PC-3 (cell line): Measurements from ENCODE around the gene OPA3. TPM values are rescaled to one million over a fixed set of nuclear protein-coding genes. Genes with fewer than 3 reads are reported as not detected.
A peak's percentile ranks its signal among the peaks of the same experiment; 100 is the strongest.

Experiments
- ATAC-seq: fragments of 200-7000 bp; cut with Tn5 transposase; 2 replicates; pipeline ENCODE4 v1.9.1; 2020; ENCODE audit warnings: mild to moderate bottlenecking, moderate library complexity
- BruUV-seq: library from RNA; stranded (reverse); fragments of 400-500 nt; replicated peaks from 2 replicates; lab custom pipeline; 2021; lab: Mats Ljungman, UMichigan
- CTCF ChIA-PET: fragments of 300-600 bp; sonication (Branson Sonifier 250); formaldehyde crosslinking; loops from one replicate; lab custom pipeline; 2022; ENCODE audit warnings: antibody characterized with exemption; lab: Charles Lee
- POLR2A ChIA-PET: fragments of 300-600 bp; sonication (Branson Sonifier 250); formaldehyde crosslinking; loops from one replicate; lab custom pipeline; 2022; ENCODE audit warnings: antibody characterized with exemption; ENCODE audit not compliant: unreplicated experiment; lab: Charles Lee
- DNase-seq: peaks from one replicate; pipeline ENCODE4 v3.0.0-alpha.2; 2015
- H2AFZ ChIP-seq: fragments of 300-600 bp; sonication (generic); 2 replicates; pipeline ENCODE4 v1.6.0; 2016; ENCODE audit warnings: antibody characterized with exemption, low read length
- H3F3A ChIP-seq: fragments of 300-600 bp; sonication (generic); one replicate; pipeline ENCODE4 v1.6.0; 2017; ENCODE audit warnings: antibody characterized with exemption, low read length, control low read depth, mild to moderate bottlenecking; ENCODE audit not compliant: unreplicated experiment
- H3K27ac ChIP-seq: fragments of 300-600 bp; sonication (generic); 2 replicates; pipeline ENCODE4 v1.5.1; 2016; ENCODE audit warnings: mild to moderate bottlenecking, low read length
- H3K27me3 ChIP-seq: fragments of 300-600 bp; sonication (generic); 2 replicates; pipeline ENCODE4 v1.6.1; 2016; ENCODE audit warnings: low read length, mixed read lengths
- H3K36me3 ChIP-seq: fragments of 300-600 bp; sonication (generic); 2 replicates; pipeline ENCODE4 v1.6.1; 2016; ENCODE audit warnings: low read depth, mixed run types, low read length, mixed read lengths
- H3K4me1 ChIP-seq: fragments of 300-600 bp; sonication (generic); 2 replicates; pipeline ENCODE4 v1.5.1; 2016; ENCODE audit warnings: low read length; ENCODE audit not compliant: insufficient read depth
- H3K4me2 ChIP-seq: fragments of 300-600 bp; sonication (generic); 2 replicates; pipeline ENCODE4 v1.6.0; 2016; ENCODE audit warnings: low read length
- H3K4me3 ChIP-seq: fragments of 300-600 bp; sonication (generic); 2 replicates; pipeline ENCODE4 v1.5.1; 2016; ENCODE audit warnings: mild to moderate bottlenecking, low read length, mixed read lengths
- H3K79me2 ChIP-seq: fragments of 300-600 bp; sonication (generic); 2 replicates; pipeline ENCODE4 v1.6.1; 2017; ENCODE audit warnings: low read length, mixed read lengths
- H3K9ac ChIP-seq: fragments of 300-600 bp; sonication (generic); 2 replicates; pipeline ENCODE4 v1.6.0; 2016; ENCODE audit warnings: mild to moderate bottlenecking, low read length
- H3K9me2 ChIP-seq: fragments of 300-600 bp; sonication (generic); replicated peaks from 2 replicates; pipeline ENCODE4 v1.6.1; 2016; ENCODE audit warnings: mixed run types, low read length, mixed read lengths
- H3K9me3 ChIP-seq: fragments of 300-600 bp; sonication (generic); 2 replicates; pipeline ENCODE4 v1.6.1; 2016; ENCODE audit warnings: low read length, mixed read lengths
- H4K20me1 ChIP-seq: fragments of 300-600 bp; sonication (generic); 2 replicates; pipeline ENCODE4 v1.6.1; 2016; ENCODE audit warnings: low read length, mixed read lengths
- EZH2 ChIP-seq: fragments of 300-600 bp; sonication (generic); IDR thresholded peaks from one replicate; pipeline ENCODE4 v1.6.1; 2017; ENCODE audit warnings: antibody characterized with exemption, mild to moderate bottlenecking, low read length; ENCODE audit not compliant: unreplicated experiment
- intact Hi-C: fragments of 100-400 bp; cut with micrococcal nuclease; formaldehyde crosslinking; loops from 2 replicates; pipeline ENCODE4 v1.9.0; 2023
- total RNA-seq: library from RNA; depleted of rRNA; stranded (reverse); fragments of >200 nt; gene quantifications from 2 replicates; pipeline ENCODE4 v1.2.3, GENCODE V29; 2014
- TF ChIP-seq, protein P1 (sequence below): fragments of 300-600 bp; sonication (generic); conservative IDR thresholded peaks from 2 replicates; pipeline ENCODE4 v1.5.1; 2017; ENCODE audit warnings: antibody characterized with exemption, low read depth, mild to moderate bottlenecking, low read length

OPA3 gene
- total RNA-seq, 1 experiment from 2014 or later: 9.4 TPM

- Histone ChIP-seq H3K4me1 (peaks cover 15% of the 10 kb centered on the region), H3K36me3 (peaks cover 19% of the 10 kb centered on the region), H4K20me1 (no peaks in the 10 kb centered on the region), H2AFZ (no peak overlapping the region), H3K27me3 (no peaks in the 10 kb centered on the region), H3K9me3 (no peaks in the 10 kb centered on the region), H3K9me2 (no peaks in the 10 kb centered on the region), H3K79me2 (no peaks in the 10 kb centered on the region), H3K27ac (no peak overlapping the region), H3K9ac (no peak overlapping the region), H3K4me3 (no peak overlapping the region), H3F3A (peaks cover 12% of the 10 kb centered on the region), H3K4me2 (no peak overlapping the region)
- ChIA-PET POLR2A (no interaction called here), CTCF (interaction anchor here (0.6 kb wide), 1 partner anchor 34 kb away, joined by 4 read pairs; no protein-coding TSS in a partner anchor)
- no TSS peak for BruUV-seq
- DNase-seq: no peak
- ATAC-seq: no peak
- TF ChIP-seq, protein P1, sequence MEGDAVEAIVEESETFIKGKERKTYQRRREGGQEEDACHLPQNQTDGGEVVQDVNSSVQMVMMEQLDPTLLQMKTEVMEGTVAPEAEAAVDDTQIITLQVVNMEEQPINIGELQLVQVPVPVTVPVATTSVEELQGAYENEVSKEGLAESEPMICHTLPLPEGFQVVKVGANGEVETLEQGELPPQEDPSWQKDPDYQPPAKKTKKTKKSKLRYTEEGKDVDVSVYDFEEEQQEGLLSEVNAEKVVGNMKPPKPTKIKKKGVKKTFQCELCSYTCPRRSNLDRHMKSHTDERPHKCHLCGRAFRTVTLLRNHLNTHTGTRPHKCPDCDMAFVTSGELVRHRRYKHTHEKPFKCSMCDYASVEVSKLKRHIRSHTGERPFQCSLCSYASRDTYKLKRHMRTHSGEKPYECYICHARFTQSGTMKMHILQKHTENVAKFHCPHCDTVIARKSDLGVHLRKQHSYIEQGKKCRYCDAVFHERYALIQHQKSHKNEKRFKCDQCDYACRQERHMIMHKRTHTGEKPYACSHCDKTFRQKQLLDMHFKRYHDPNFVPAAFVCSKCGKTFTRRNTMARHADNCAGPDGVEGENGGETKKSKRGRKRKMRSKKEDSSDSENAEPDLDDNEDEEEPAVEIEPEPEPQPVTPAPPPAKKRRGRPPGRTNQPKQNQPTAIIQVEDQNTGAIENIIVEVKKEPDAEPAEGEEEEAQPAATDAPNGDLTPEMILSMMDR: no peak
- intact Hi-C loops: no loop called here
These were observed 60.0 kb downstream of the OPA3 start for GRCh38 chr19:45524575-45525129.

DNA sequence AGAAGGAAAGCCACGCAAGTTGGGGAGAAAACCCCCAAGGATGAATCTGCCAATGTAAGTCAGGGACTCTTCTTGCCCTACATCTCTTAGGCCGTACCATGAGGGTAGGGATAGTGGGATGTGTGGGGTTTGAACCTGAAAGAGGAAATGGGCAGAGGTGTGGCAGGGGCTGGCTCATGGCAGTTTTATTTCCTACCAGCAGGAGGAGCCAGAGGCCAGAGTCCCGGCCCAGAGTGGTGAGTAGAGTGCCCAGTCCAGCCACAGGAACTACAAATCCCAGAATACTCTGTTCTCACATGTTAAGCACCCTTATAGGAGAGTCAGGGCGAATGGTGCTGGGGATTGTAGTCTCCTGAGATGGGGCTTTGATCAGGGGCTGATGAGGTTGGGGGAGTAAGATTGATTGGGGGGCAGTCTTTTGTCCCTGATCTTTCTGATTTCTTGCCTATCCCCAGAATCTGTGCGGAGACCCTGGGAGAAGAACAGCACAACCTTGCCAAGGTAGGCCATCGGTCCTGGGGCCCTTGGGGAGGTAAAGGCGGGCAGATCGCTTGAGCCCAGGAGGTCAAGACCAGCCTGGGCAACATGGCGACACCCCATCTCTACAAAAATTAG lies 60.9 kb downstream of the OPA3 start:
- intact Hi-C loops: loop anchor here (2.0 kb wide), 1 partner anchor 47 kb away; no protein-coding TSS in a partner anchor
- H3K4me1 ChIP-seq: peaks cover 9% of the 10 kb centered on the region
- H3K9ac ChIP-seq: no peak overlapping the region
- H3K79me2 ChIP-seq: no peaks in the 10 kb centered on the region
- ATAC-seq (peak; percentile 46), DNase-seq (peak; percentile 83)
- CTCF ChIA-PET: interaction anchor here (0.6 kb wide), 1 partner anchor 34 kb away, joined by 4 read pairs; no protein-coding TSS in a partner anchor
- peaks cover 12% of the 10 kb centered on the region for H3F3A ChIP-seq
- H3K4me2 ChIP-seq: no peak overlapping the region
- H3K36me3 ChIP-seq: peaks cover 19% of the 10 kb centered on the region
- H3K27me3 ChIP-seq: no peaks in the 10 kb centered on the region
- POLR2A ChIA-PET: no interaction called here
- no peak overlapping the region for H3K27ac ChIP-seq
- H3K9me3 ChIP-seq: no peaks in the 10 kb centered on the region
- no peaks in the 10 kb centered on the region for H4K20me1 ChIP-seq
- H3K9me2 ChIP-seq: no peaks in the 10 kb centered on the region
- no peak overlapping the region for H2AFZ ChIP-seq
- BruUV-seq: no TSS peak
- no peak for TF ChIP-seq EZH2
- TF ChIP-seq, protein P1: peak; percentile 82
- no peak overlapping the region for H3K4me3 ChIP-seq
